ENCODE data around the gene GNB5.

GRCh38 chr15:52155878-52156277, 35.3 kb downstream of the GNB5 start:
- TF ChIP-seq POLR2AphosphoS5 (IDR thresholded peaks at IDR 0.05; ENCODE audit: low read depth, low read length) (no peak), POLR2A (IDR thresholded peaks at IDR 0.05; ENCODE audit: low read depth, low read length) (no peak)

All from GM12892 (cell line).